ENCODE measurements around the gene FMNL2.

Gene FMNL2

GRCh38 chr2:152479282-152479681 lies 144.3 kb downstream of the FMNL2 start:
- no peak for TF ChIP-seq CTCF (IDR thresholded peaks at IDR 0.05; ENCODE audit: low read depth, low read length, missing control alignments)
- H3K4me3 ChIP-seq (ENCODE audit: low read depth, low read length) = no peak overlapping the region
- in situ Hi-C loops (cut with HindIII; ENCODE audit: low sequenced_read_pairs) = no loop called here
- DNase-seq (ENCODE audit: low read depth) = no peak

GRCh38 chr2:152480821-152481399 lies 145.9 kb downstream of the FMNL2 start:
- TF ChIP-seq CTCF (IDR thresholded peaks at IDR 0.05; ENCODE audit: low read depth, low read length, missing control alignments) = no peak
- no peak for DNase-seq (ENCODE audit: low read depth)

GRCh38 chr2:152481881-152482583 lies 147.1 kb downstream of the FMNL2 start:
- in situ Hi-C loops (cut with HindIII; ENCODE audit: low sequenced_read_pairs) = no loop called here
- no peak for DNase-seq (ENCODE audit: low read depth)
- no peak overlapping the region for H3K4me3 ChIP-seq (ENCODE audit: low read depth, low read length)
- TF ChIP-seq CTCF (IDR thresholded peaks at IDR 0.05; ENCODE audit: low read depth, low read length, missing control alignments) = no peak

More at GRCh38 chr2:152480821-152481399, 145.9 kb downstream of the FMNL2 start:
- no peak overlapping the region for H3K4me3 ChIP-seq (ENCODE audit: low read depth, low read length)
- in situ Hi-C loops (cut with HindIII; ENCODE audit: low sequenced_read_pairs) = no loop called here

- H3K4me3 ChIP-seq (ENCODE audit: low read depth, low read length) = no peak overlapping the region
- TF ChIP-seq CTCF (IDR thresholded peaks at IDR 0.05; ENCODE audit: low read depth, low read length, missing control alignments) = no peak
- in situ Hi-C loops (cut with HindIII; ENCODE audit: low sequenced_read_pairs) = no loop called here
- no peak for DNase-seq (ENCODE audit: low read depth)
Measured at GRCh38 chr2:152483276-152484063, 148.5 kb downstream of the FMNL2 start.

GRCh38 chr2:152485954-152486736 lies 151.2 kb downstream of the FMNL2 start:
- no peak for DNase-seq (ENCODE audit: low read depth)
- in situ Hi-C loops (cut with HindIII; ENCODE audit: low sequenced_read_pairs) = no loop called here
- H3K4me3 ChIP-seq (ENCODE audit: low read depth, low read length) = no peak overlapping the region
- TF ChIP-seq CTCF (IDR thresholded peaks at IDR 0.05; ENCODE audit: low read depth, low read length, missing control alignments) = no peak
